Ovary (tissue), 9 donors: Measurements from ENCODE around the gene WNT16. TPM values are rescaled to one million over a fixed set of nuclear protein-coding genes. Genes with fewer than 3 reads are reported as not detected.

Experiments
- DNase-seq, 5 donors: peaks; one replicate each; pipeline ENCODE4 v3.0.0-alpha.2; 2019 to 2020
- H3K27ac ChIP-seq, 2 donors: fragments of 200-600 bp; one replicate each; pipeline versions ENCODE4 v1.5.1 to v1.8.0; 2019 to 2022
- H3K27me3 ChIP-seq: fragments of 200-600 bp; one replicate; pipeline ENCODE4 v1.8.0; 2022
- H3K36me3 ChIP-seq: fragments of 200-600 bp; sonication (generic); one replicate; pipeline ENCODE4 v1.5.1; 2019
- H3K4me1 ChIP-seq: one replicate; pipeline ENCODE4 v1.8.1; 2013; ENCODE audit warnings: mild to moderate bottlenecking, moderate library complexity; ENCODE audit not compliant: insufficient read depth
- H3K4me3 ChIP-seq: fragments of 200-600 bp; sonication (generic); one replicate; pipeline ENCODE4 v1.5.1; 2017
- H3K9me3 ChIP-seq, 2 donors: fragments of 200-600 bp in 1 of 2; sonication (generic) in 1 of 2; one replicate each; pipeline versions ENCODE4 v1.5.1 to v1.8.1; 2013 to 2019; ENCODE audit warnings: mild to moderate bottlenecking in 1 of 2, moderate library complexity in 1 of 2
- EP300 ChIP-seq: sonication (generic); formaldehyde crosslinking; IDR thresholded peaks from one replicate; pipeline ENCODE4 v1.6.1; 2017; ENCODE audit warnings: antibody characterized with exemption
- POLR2A ChIP-seq: fragments of 450-650 bp; IDR thresholded peaks from one replicate; pipeline ENCODE4 v1.6.1; 2017; ENCODE audit warnings: antibody characterized with exemption, mild to moderate bottlenecking, moderate library complexity
- WGBS, 3 donors: extraction: QIAGEN DNeasy Blood & Tissue Kit in 1 of 3; methylation state at CpG; one replicate each; pipeline versions ENCODE4 v1.1.5 to v1.1.7; 2013 to 2017; 5-methylcytosine and 5-hydroxymethylcytosine counted together
- intact Hi-C, 4 donors: fragments of 100-400 bp; cut with DNase I; formaldehyde crosslinking; loops; one replicate each; pipeline versions ENCODE4 v1.11.0 to v1.15.1; 2022 to 2023
- polyA plus RNA-seq, 2 donors: library from polyadenylated mRNA; stranded (reverse); fragments of 200-250 nt in 1 of 2; fragments of 350-450 nt in 1 of 2; fragmentation: Illumina TruSeq in 1 of 2; extraction: RNeasy Lipid Tissue Mini Kit (QIAGEN cat#74804) in 1 of 2; gene quantifications; one replicate each; pipeline ENCODE4 v1.2.3, GENCODE V29; 2013 to 2014
- total RNA-seq, 7 donors: library from RNA; depleted of rRNA in 2 of 7; stranded (reverse); fragments of >200 nt in 2 of 7; fragmentation: NEBNext Ultra II Directional in 3 of 7; extraction: Animal tissue kit (Norgen Biotek cat#: 25700) in 3 of 7; gene quantifications; one replicate each; pipeline versions ENCODE4 v1.1.0 to v1.2.4, GENCODE V29; 2016 to 2023
- TF ChIP-seq, protein P1 (sequence below), 3 donors: fragments of 450-650 bp in 2 of 3; fragments of 200-600 bp in 1 of 3; IDR thresholded peaks; one replicate each; pipeline versions ENCODE4 v1.5.1 to v1.8.0; 2016 to 2022; ENCODE audit warnings: antibody characterized with exemption in 3 of 3, mild to moderate bottlenecking in 1 of 3
- donor health status: DM: no; HTN: no; CAD: no; lungs with moderate emphysema.
- donor health status: DM: no; HTN: no; CAD: no.
- donor health status: Bipolar disorder and iron deficiency.
- donor health status: DM: yes; HTN: yes; CAD: no.
- donor health status: DM: no; HTN: no; CAD: no.
- donor health status: DM: yes; HTN: yes; CAD: no.

WNT16 gene
- total and polyA plus RNA-seq, 9 donors: 0.02 to 1.5 (median 0.12) TPM; not detected in 4

DNA sequence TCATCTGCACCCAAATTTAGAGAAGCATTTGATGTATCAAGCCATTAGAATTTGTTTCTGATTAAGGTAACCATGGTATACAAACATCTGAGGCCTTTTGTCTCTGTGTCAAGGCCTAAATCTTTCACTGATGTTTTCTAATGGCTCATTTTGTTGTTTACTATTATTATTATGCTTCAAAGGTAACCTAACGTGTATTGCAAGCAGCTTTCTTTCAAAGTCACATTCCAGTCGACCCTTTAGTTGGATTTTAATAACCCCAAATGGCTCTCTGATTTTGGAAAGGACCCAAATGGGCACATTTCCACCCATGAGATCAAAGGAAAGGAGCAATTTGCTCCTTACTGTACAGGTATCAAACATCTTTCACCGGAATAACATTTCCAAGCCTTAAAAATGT, 46.7 kb upstream of the WNT16 start:
- Histone ChIP-seq H3K27me3 (no peaks in the 10 kb centered on the region), H3K4me3 (no peak overlapping the region), H3K36me3 (no peaks in the 10 kb centered on the region), H3K27ac (no peak overlapping the region), H3K4me1 (no peaks in the 10 kb centered on the region), H3K9me3 (peaks cover 0 to 3% of the 10 kb centered on the region in 2 donors)
- no peak for DNase-seq
- TF ChIP-seq, protein P1, sequence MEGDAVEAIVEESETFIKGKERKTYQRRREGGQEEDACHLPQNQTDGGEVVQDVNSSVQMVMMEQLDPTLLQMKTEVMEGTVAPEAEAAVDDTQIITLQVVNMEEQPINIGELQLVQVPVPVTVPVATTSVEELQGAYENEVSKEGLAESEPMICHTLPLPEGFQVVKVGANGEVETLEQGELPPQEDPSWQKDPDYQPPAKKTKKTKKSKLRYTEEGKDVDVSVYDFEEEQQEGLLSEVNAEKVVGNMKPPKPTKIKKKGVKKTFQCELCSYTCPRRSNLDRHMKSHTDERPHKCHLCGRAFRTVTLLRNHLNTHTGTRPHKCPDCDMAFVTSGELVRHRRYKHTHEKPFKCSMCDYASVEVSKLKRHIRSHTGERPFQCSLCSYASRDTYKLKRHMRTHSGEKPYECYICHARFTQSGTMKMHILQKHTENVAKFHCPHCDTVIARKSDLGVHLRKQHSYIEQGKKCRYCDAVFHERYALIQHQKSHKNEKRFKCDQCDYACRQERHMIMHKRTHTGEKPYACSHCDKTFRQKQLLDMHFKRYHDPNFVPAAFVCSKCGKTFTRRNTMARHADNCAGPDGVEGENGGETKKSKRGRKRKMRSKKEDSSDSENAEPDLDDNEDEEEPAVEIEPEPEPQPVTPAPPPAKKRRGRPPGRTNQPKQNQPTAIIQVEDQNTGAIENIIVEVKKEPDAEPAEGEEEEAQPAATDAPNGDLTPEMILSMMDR (IDR thresholded peaks at IDR 0.05): no peak
- no peak for TF ChIP-seq EP300
- TF ChIP-seq POLR2A: no peak
- WGBS, 3 donors: 70 to 76% (median 73%) methylated on average over 3 of the region's 3 CpGs
- intact Hi-C loops: no loop called here

DNA sequence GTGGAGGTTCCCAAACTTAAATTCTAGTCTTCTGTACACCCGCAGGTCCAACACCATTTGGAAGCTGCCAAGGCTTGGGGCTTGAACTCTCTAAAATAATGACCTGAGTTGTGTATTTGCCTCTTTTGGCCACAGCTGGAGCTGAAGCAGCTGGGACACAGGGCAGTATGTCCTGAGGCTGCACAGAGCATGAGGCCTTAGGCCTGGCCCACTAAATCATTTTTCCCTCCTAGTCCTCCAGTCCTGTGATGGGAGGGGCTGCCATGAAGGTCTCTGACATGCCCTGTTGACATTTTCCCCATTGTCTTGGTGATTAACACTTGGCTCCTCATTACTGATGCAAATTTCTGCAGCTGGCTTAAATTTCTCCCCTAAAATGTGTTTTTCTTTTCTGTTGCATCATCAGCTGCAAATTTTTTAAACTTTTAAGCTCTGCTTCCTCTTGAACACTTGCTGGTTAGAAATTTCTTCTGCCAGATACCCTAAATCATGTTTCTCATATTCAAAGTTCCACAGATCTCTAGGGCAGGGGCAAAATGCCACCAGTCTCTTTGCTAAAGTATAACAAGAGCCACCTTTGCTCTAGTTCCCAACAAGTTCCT, 43.6 kb upstream of the WNT16 start:
- no peak overlapping the region for H3K27ac ChIP-seq
- 94 to 100% (median 98%) methylated on average over 1 of the region's 1 CpG for WGBS, 3 donors
- H3K4me3 ChIP-seq: no peak overlapping the region
- H3K4me1 ChIP-seq: no peaks in the 10 kb centered on the region
- no peak for DNase-seq
- H3K9me3 ChIP-seq: peaks cover 0 to 3% of the 10 kb centered on the region in 2 donors
- TF ChIP-seq EP300 (no peak), POLR2A (no peak)
- TF ChIP-seq, protein P1 (IDR thresholded peaks at IDR 0.05): no peak
- intact Hi-C loops: no loop called here
- H3K27me3 ChIP-seq: no peaks in the 10 kb centered on the region
- H3K36me3 ChIP-seq: no peaks in the 10 kb centered on the region

DNA sequence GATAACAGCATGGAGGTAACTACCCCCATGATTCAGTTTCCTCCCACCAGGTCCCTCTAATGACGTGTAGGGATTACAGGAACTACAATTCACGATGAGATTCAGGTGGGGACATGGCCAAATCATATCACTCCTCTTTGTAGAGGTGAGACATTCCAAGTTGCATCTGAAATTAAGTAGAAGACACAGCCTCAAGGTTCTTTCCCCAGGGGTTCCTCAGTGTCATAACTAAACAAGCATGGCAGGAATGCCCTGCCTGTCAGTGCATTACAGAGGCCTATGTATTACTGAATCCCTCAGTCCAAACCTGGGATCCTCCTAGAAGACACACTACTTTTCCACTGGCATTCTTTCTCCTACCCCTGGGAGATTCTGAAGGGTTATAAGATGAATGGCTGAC, 42.6 kb upstream of the WNT16 start:
- TF ChIP-seq EP300 (no peak), POLR2A (no peak)
- TF ChIP-seq, protein P1 (IDR thresholded peaks at IDR 0.05): no peak
- H3K4me1 ChIP-seq: no peaks in the 10 kb centered on the region
- intact Hi-C loops: no loop called here
- no peak overlapping the region for H3K27ac ChIP-seq
- H3K4me3 ChIP-seq: no peak overlapping the region
- DNase-seq: no peak
- WGBS, 3 donors: 96 to 98% (median 97%) methylated on average over 2 of the region's 2 CpGs
- H3K36me3 ChIP-seq: no peaks in the 10 kb centered on the region
- peaks cover 0 to 3% of the 10 kb centered on the region in 2 donors for H3K9me3 ChIP-seq
- H3K27me3 ChIP-seq: no peaks in the 10 kb centered on the region

DNA sequence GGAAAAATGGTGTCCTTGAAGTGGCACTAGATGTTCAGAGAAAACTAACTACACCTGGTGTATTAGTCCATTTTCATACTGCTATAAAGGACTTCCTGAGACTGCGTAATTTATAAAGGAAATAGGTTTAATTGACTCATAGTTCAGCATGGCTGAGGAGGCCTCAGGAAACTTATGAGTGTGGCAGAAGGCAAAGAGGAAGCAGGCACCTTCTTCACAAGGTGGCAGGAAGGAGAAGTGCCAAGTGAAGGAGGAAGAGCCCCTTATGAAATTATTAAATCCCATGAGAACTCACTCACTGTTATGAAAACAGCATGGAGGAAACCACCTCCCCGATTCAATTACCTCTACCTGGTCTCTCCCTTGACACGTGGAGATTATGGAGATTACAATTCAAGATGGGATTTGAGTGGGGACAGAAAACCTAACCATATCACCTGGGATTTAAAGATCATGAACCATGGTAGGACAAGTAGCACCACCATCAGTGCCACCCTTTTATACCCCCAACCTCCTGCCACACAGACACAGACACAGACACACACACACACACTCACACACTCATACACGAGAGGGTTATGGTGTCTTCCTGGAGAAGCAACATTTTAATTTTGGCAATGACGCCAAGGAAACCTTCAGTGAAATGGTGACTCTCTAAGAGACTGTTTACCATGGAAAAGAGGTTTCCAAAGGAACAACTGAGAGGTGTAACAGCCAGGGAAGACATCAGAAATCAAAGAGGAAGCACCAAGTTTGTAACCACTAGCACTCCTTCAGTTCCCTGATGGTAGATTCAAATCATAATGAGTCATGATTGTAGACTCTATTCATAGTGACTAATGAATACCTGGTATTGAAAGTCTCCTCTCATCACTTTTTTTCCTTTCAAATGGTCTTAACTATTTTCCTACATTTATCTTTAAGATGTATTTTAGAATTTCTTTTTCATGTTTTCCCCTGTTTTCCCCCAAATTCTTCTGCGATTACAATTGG, 41.8 kb upstream of the WNT16 start:
- WGBS, 3 donors: 90 to 97% (median 94%) methylated on average over 6 of the region's 6 CpGs
- intact Hi-C loops: no loop called here
- TF ChIP-seq, protein P1 (IDR thresholded peaks at IDR 0.05): no peak
- TF ChIP-seq POLR2A: no peak
- DNase-seq: no peak
- Histone ChIP-seq H3K4me1 (no peaks in the 10 kb centered on the region), H3K27me3 (no peaks in the 10 kb centered on the region), H3K9me3 (peaks cover 0 to 3% of the 10 kb centered on the region in 2 donors), H3K36me3 (no peaks in the 10 kb centered on the region), H3K4me3 (no peak overlapping the region), H3K27ac (no peak overlapping the region)
